ENCODE data around the gene SUGCT.

Gene SUGCT

DNA sequence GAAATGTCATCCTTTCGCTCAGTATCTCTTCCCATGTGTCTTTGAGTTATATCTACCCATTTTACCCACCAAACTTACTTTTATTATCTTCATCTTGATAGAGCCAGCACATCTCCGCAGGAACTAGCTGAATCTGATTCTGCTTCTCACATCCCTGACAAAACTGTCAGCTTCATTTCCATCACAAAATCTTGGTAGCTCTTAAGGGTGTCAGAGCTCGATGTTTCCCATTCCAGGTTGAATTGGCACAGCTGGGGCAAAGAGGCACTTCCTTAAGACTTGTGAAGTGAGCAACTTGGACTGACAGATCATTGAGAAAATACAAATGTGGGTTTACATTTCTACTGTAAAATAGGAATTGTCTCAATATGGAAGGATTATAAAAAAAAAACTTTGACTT is 434.5 kb downstream of the SUGCT start:
- H3K4me3 ChIP-seq (replicated peaks; ENCODE audit: insufficient read depth, low read length): no peak overlapping the region
- no peak for DNase-seq (ENCODE audit: low read depth in 1 of 2, low spot score in 1 of 2)
- no peak overlapping the region for H3K27ac ChIP-seq (replicated peaks)
- TF ChIP-seq GABPA (IDR thresholded peaks at IDR 0.05; ENCODE audit: low read depth) (no peak), CTCF (IDR thresholded peaks at IDR 0.05; ENCODE audit: insufficient read depth, low read length) (no peak), POLR2AphosphoS5 (IDR thresholded peaks at IDR 0.05; ENCODE audit: low read depth) (no peak), SPI1 (IDR thresholded peaks at IDR 0.05; ENCODE audit: borderline replicate concordance, low read depth) (no peak), REST (IDR thresholded peaks at IDR 0.05; ENCODE audit: insufficient replicate concordance, low read depth) (no peak)
- no peaks in the 10 kb centered on the region for H3K27me3 ChIP-seq (ENCODE audit: insufficient read depth, poor library complexity, severe bottlenecking)

GRCh38 chr7:40570223-40570622 is 435.4 kb downstream of the SUGCT start:
- H3K27me3 ChIP-seq (ENCODE audit: insufficient read depth, poor library complexity, severe bottlenecking): no peaks in the 10 kb centered on the region
- no peak for DNase-seq (ENCODE audit: low read depth in 1 of 2, low spot score in 1 of 2)
- no peak for TF ChIP-seq POLR2AphosphoS5 (IDR thresholded peaks at IDR 0.05; ENCODE audit: low read depth)
- TF ChIP-seq REST (IDR thresholded peaks at IDR 0.05; ENCODE audit: insufficient replicate concordance, low read depth): no peak
- no peak for TF ChIP-seq SPI1 (IDR thresholded peaks at IDR 0.05; ENCODE audit: borderline replicate concordance, low read depth)
- no peak for TF ChIP-seq CTCF (IDR thresholded peaks at IDR 0.05; ENCODE audit: insufficient read depth, low read length)
- TF ChIP-seq GABPA (IDR thresholded peaks at IDR 0.05; ENCODE audit: low read depth): no peak
- H3K4me3 ChIP-seq (replicated peaks; ENCODE audit: insufficient read depth, low read length): no peak overlapping the region
- no peak overlapping the region for H3K27ac ChIP-seq (replicated peaks)

- DNase-seq (ENCODE audit: low read depth in 1 of 2, low spot score in 1 of 2): no peak
- Histone ChIP-seq H3K27ac (replicated peaks) (no peak overlapping the region), H3K4me3 (replicated peaks; ENCODE audit: insufficient read depth, low read length) (no peak overlapping the region), H3K27me3 (ENCODE audit: insufficient read depth, poor library complexity, severe bottlenecking) (no peaks in the 10 kb centered on the region)
- TF ChIP-seq REST (IDR thresholded peaks at IDR 0.05; ENCODE audit: insufficient replicate concordance, low read depth) (no peak), POLR2AphosphoS5 (IDR thresholded peaks at IDR 0.05; ENCODE audit: low read depth) (no peak), SPI1 (IDR thresholded peaks at IDR 0.05; ENCODE audit: borderline replicate concordance, low read depth) (no peak), GABPA (IDR thresholded peaks at IDR 0.05; ENCODE audit: low read depth) (no peak), CTCF (IDR thresholded peaks at IDR 0.05; ENCODE audit: insufficient read depth, low read length) (no peak)
These were observed 437.0 kb downstream of the SUGCT start for GRCh38 chr7:40571796-40572195.
